IMR-90 (cell line): ENCODE data around the gene STARD8. TPM values are rescaled to one million over a fixed set of nuclear protein-coding genes. Genes with fewer than 3 reads are reported as not detected.
A peak's percentile ranks its signal among the peaks of the same experiment; 100 is the strongest.

ENCODE experiments used
- ATAC-seq: fragments of 200-7000 bp; cut with Tn5 transposase; 2 replicates; pipeline ENCODE4 v1.9.1; 2020; ENCODE audit warnings: low read depth, mild to moderate bottlenecking, moderate library complexity
- BruUV-seq: library from RNA; stranded (reverse); fragments of 400-500 nt; replicated peaks from 2 replicates; lab custom pipeline; 2021; lab: Mats Ljungman, UMichigan
- CTCF ChIA-PET: fragments of 300-600 bp; formaldehyde crosslinking; extraction: SDS; loops from one replicate; lab custom pipeline; 2021; ENCODE audit warnings: antibody characterized with exemption; lab: Yijun Ruan, JAX
- POLR2A ChIA-PET: fragments of 300-600 bp; sonication (Branson Sonifier 250); formaldehyde crosslinking; loops from one replicate; lab custom pipeline; 2022; ENCODE audit warnings: antibody characterized with exemption; ENCODE audit not compliant: unreplicated experiment; lab: Charles Lee
- DNase-seq: peaks from one replicate; pipeline ENCODE4 v3.0.0; 2013
- H2AFZ ChIP-seq: replicated peaks from 2 replicates; pipeline ENCODE3; 2013; ENCODE audit warnings: low read length, mild to moderate bottlenecking; ENCODE audit not compliant: poor library complexity
- H2AK5ac ChIP-seq: 2 replicates; pipeline ENCODE4 v1.6.1; 2013; ENCODE audit warnings: low read depth, low read length, inconsistent platforms
- H2AK9ac ChIP-seq: replicated peaks from 2 replicates; pipeline ENCODE3; 2013; ENCODE audit warnings: mild to moderate bottlenecking, low read depth, low read length, moderate library complexity; ENCODE audit not compliant: poor library complexity
- H2BK120ac ChIP-seq: 2 replicates; pipeline ENCODE4 v1.6.1; 2013; ENCODE audit warnings: low read depth, low read length, inconsistent platforms
- H2BK15ac ChIP-seq: 3 replicates; pipeline ENCODE4 v1.6.1; 2013; ENCODE audit warnings: low read depth, low read length, inconsistent platforms
- H2BK20ac ChIP-seq: 2 replicates; pipeline ENCODE4 v1.6.1; 2013; ENCODE audit warnings: low read depth, mild to moderate bottlenecking, inconsistent platforms, low read length, moderate library complexity
- H2BK5ac ChIP-seq: 2 replicates; pipeline ENCODE4 v1.6.1; 2013; ENCODE audit warnings: mild to moderate bottlenecking, low read depth, low read length, inconsistent platforms; ENCODE audit not compliant: poor library complexity, severe bottlenecking
- H3K14ac ChIP-seq: replicated peaks from 2 replicates; pipeline ENCODE4 v1.6.1; 2013; ENCODE audit warnings: low read depth, low read length, inconsistent platforms
- H3K18ac ChIP-seq: 2 replicates; pipeline ENCODE4 v1.6.1; 2013; ENCODE audit warnings: low read depth, low read length, control low read depth
- H3K23ac ChIP-seq: 2 replicates; pipeline ENCODE4 v1.6.1; 2013; ENCODE audit warnings: low read depth, low read length, inconsistent platforms
- H3K27ac ChIP-seq: 2 replicates; pipeline ENCODE4 v1.5.1; 2013; ENCODE audit warnings: mild to moderate bottlenecking, control low read depth, low read length; ENCODE audit not compliant: insufficient read depth
- H3K27me3 ChIP-seq: 2 replicates; pipeline ENCODE4 v1.6.1; 2013; ENCODE audit warnings: low read length; ENCODE audit not compliant: control insufficient read depth, insufficient read depth
- H3K36me3 ChIP-seq: 2 replicates; pipeline ENCODE4 v1.6.1; 2013; ENCODE audit warnings: low read length, mixed read lengths; ENCODE audit not compliant: control insufficient read depth, insufficient read depth
- H3K4ac ChIP-seq: 2 replicates; pipeline ENCODE4 v1.6.1; 2013; ENCODE audit warnings: low read depth, low read length, inconsistent platforms
- H3K4me1 ChIP-seq: 2 replicates; pipeline ENCODE4 v1.6.1; 2013; ENCODE audit warnings: low read length, mixed read lengths; ENCODE audit not compliant: control insufficient read depth, insufficient read depth
- H3K4me2 ChIP-seq: 2 replicates; pipeline ENCODE4 v1.6.1; 2013; ENCODE audit warnings: low read depth, mild to moderate bottlenecking, control low read depth, low read length, moderate library complexity
- H3K4me3 ChIP-seq: 2 replicates; pipeline ENCODE4 v1.5.1; 2013; ENCODE audit warnings: low read depth, mild to moderate bottlenecking, control low read depth, low read length, moderate library complexity; ENCODE audit not compliant: insufficient read depth
- H3K56ac ChIP-seq: 2 replicates; pipeline ENCODE4 v1.6.1; 2013; ENCODE audit warnings: low read length, inconsistent platforms; ENCODE audit not compliant: insufficient read depth; ENCODE audit errors: extremely low read depth
- H3K79me1 ChIP-seq, 2 experiments: 2 replicates each; pipeline ENCODE4 v1.6.1; 2013; ENCODE audit warnings: low read length in 2 of 2, inconsistent platforms in 1 of 2, low read depth in 1 of 2
- H3K9ac ChIP-seq: 2 replicates; pipeline ENCODE4 v1.6.1; 2013; ENCODE audit warnings: low read depth, low read length, control low read depth
- H3K9me1 ChIP-seq: 2 replicates; pipeline ENCODE4 v1.6.1; 2013; ENCODE audit warnings: low read length, inconsistent platforms; ENCODE audit not compliant: insufficient read depth
- H3K9me3 ChIP-seq: 2 replicates; pipeline ENCODE4 v1.6.1; 2013; ENCODE audit warnings: low read length; ENCODE audit not compliant: control insufficient read depth, insufficient read depth
- H4K20me1 ChIP-seq: 2 replicates; pipeline ENCODE4 v1.6.1; 2013; ENCODE audit warnings: low read length, inconsistent platforms; ENCODE audit not compliant: insufficient read depth
- H4K5ac ChIP-seq: 2 replicates; pipeline ENCODE4 v1.6.1; 2013; ENCODE audit warnings: mild to moderate bottlenecking, low read depth, low read length, control low read depth
- H4K8ac ChIP-seq, 2 experiments: 2 replicates each; pipeline ENCODE4 v1.6.1; 2013; ENCODE audit warnings: low read depth in 2 of 2, low read length in 2 of 2, control low read depth in 1 of 2, inconsistent platforms in 1 of 2
- H4K91ac ChIP-seq: 2 replicates; pipeline ENCODE4 v1.6.1; 2013; ENCODE audit warnings: low read depth, low read length, inconsistent platforms; ENCODE audit not compliant: insufficient read depth
- MAZ ChIP-seq: IDR thresholded peaks from 2 replicates; pipeline ENCODE4 v1.6.1; 2012; ENCODE audit warnings: low read depth, mild to moderate bottlenecking, low read length, improper control_type of control experiment, moderate library complexity, borderline replicate concordance
- MXI1 ChIP-seq: IDR thresholded peaks from 2 replicates; pipeline ENCODE4 v1.6.1; 2012; ENCODE audit warnings: low read depth, mild to moderate bottlenecking, low read length, moderate library complexity, borderline replicate concordance
- RAD21 ChIP-seq: IDR thresholded peaks from 2 replicates; pipeline ENCODE4 v1.6.1; 2012; ENCODE audit warnings: low read length, improper control_type of control experiment
- RFX5 ChIP-seq: IDR thresholded peaks from 2 replicates; pipeline ENCODE4 v1.8.0; 2012; ENCODE audit warnings: low read depth, mild to moderate bottlenecking, low read length, moderate library complexity
- SMC3 ChIP-seq: fragments of 150-350 bp; IDR thresholded peaks from 2 replicates; pipeline ENCODE4 v1.6.1; 2016; ENCODE audit warnings: low read depth, mild to moderate bottlenecking, antibody characterized with exemption, low read length, moderate library complexity
- WGBS, 2 experiments: methylation state at CpG; one replicate each; pipeline versions ENCODE4 v1.1.5 to v1.1.7; 2013; ENCODE audit warnings: missing lambda C conversion rate in 2 of 2; ENCODE audit not compliant: insufficient read length in 1 of 2; ENCODE audit errors: extremely low coverage in 2 of 2; 5-methylcytosine and 5-hydroxymethylcytosine counted together
- dilution Hi-C: fragments of 300-500 bp; cut with HindIII; formaldehyde crosslinking; loops from one replicate; pipeline ENCODE4 v1.14.3; 2018; ENCODE audit warnings: low sequenced_read_pairs; ENCODE audit not compliant: unreplicated experiment
- in situ Hi-C: fragments of 300-500 bp; cut with MboI; formaldehyde crosslinking; loops from 3 replicates; pipeline ENCODE4 v1.14.3; 2019; ENCODE audit warnings: low sequenced_read_pairs, inconsistent platforms, mixed read lengths
- intact Hi-C: fragments of 100-400 bp; cut with micrococcal nuclease; formaldehyde crosslinking; loops from 2 replicates; pipeline ENCODE4 v1.10.0; 2022
- polyA plus RNA-seq, 3 experiments: library from polyadenylated mRNA; depleted of rRNA; stranded (reverse); fragments of >200 nt; gene quantifications; 2 replicates each; pipeline ENCODE4 v1.2.3, GENCODE V29; 2012; ENCODE audit warnings: low replicate concordance in 1 of 3
- total RNA-seq: library from RNA; depleted of rRNA; stranded (reverse); fragments of >200 nt; gene quantifications from 2 replicates; pipeline ENCODE4 v1.2.3, GENCODE V29; 2012
- TF ChIP-seq, protein P1 (sequence below): fragments of 150-350 bp; IDR thresholded peaks from 2 replicates; pipeline ENCODE4 v1.6.1; 2016; ENCODE audit warnings: low read depth, mild to moderate bottlenecking, low read length, moderate library complexity, borderline replicate concordance
- TF ChIP-seq, protein P2 (sequence below): conservative IDR thresholded peaks from 2 replicates; pipeline ENCODE4 v1.5.1; 2012; ENCODE audit warnings: mild to moderate bottlenecking, low read depth, low read length, improper control_type of control experiment

The STARD8 gene
- total and polyA plus RNA-seq, 2 of the 4 experiments (the other 2 are of a cell fraction), result 1.6 to 2.3 TPM

DNA sequence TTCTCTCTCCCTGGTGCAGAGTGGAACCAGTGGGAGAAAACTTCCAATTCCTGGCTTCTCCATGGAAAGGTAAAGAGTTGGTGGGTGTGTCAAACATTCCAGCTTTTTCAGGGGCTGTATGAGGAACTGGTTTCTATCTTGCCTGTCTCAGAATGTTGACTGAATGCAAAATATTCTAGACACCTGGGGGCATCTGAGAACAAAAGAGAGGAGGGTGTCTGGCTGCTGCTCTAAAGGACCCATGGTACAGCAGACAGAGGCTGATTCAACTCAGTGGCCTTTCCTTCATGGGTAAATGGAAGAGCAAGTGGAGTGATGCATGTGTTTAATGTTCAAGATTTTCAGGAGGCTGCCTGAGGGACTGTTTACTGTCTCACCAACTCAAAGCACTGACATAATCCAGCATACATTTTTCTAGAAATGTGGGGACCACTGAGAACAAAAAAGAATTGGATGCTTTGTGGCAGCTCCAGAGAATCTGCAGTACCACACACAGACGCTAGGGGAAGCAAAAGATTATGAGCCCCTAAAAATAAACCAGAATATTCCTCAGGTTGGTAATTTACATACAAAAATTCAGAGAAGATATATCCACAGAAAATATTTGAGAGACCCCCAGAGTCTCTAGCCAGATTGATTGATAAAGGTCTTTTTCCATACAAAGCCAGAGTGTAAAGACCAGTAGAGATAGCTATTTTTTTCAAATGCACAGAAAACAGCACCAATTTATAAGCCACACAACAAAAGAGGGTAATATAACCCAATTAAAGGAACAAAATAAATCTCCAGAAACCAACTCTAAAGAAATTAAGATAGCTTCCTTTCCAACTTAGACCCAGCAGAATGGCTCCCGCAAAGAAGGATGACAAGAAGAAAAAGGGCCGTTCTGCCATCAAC is 48.0 kb upstream of the STARD8 start:
- ATAC-seq, result peak; percentile 59
- H4K5ac ChIP-seq, result no peak overlapping the region
- no peaks in the 10 kb centered on the region for H3K4me1 ChIP-seq
- no peaks in the 10 kb centered on the region for H4K20me1 ChIP-seq
- peak; percentile 4 for DNase-seq
- H4K91ac ChIP-seq, result no peak overlapping the region
- no peak overlapping the region for H2AK5ac ChIP-seq
- dilution Hi-C loops (no loop called here), intact Hi-C loops (loop anchor here (5.0 kb wide), 1 partner anchor 208 kb away; no protein-coding TSS in a partner anchor), in situ Hi-C loops (no loop called here)
- H2AFZ ChIP-seq, result no peak overlapping the region
- no peak overlapping the region for H3K14ac ChIP-seq
- no peak overlapping the region for H3K23ac ChIP-seq
- 100% methylated on average over 1 of the region's 3 CpGs; no CpG with 5 or more reads in 1 of the 2 experiments for WGBS, 2 experiments
- ChIA-PET CTCF (no interaction called here), POLR2A (no interaction called here)
- H3K36me3 ChIP-seq, result no peaks in the 10 kb centered on the region
- H2BK20ac ChIP-seq, result no peak overlapping the region
- H3K56ac ChIP-seq, result no peak overlapping the region
- TF ChIP-seq SMC3 (peak; percentile 44; the same call in 1 of the 2 replicates), RFX5 (no peak), RAD21 (peak; percentile 60), MXI1 (no peak), MAZ (no peak)
- TF ChIP-seq, protein P1, sequence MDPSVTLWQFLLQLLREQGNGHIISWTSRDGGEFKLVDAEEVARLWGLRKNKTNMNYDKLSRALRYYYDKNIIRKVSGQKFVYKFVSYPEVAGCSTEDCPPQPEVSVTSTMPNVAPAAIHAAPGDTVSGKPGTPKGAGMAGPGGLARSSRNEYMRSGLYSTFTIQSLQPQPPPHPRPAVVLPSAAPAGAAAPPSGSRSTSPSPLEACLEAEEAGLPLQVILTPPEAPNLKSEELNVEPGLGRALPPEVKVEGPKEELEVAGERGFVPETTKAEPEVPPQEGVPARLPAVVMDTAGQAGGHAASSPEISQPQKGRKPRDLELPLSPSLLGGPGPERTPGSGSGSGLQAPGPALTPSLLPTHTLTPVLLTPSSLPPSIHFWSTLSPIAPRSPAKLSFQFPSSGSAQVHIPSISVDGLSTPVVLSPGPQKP, result no peak
- TF ChIP-seq, protein P2, sequence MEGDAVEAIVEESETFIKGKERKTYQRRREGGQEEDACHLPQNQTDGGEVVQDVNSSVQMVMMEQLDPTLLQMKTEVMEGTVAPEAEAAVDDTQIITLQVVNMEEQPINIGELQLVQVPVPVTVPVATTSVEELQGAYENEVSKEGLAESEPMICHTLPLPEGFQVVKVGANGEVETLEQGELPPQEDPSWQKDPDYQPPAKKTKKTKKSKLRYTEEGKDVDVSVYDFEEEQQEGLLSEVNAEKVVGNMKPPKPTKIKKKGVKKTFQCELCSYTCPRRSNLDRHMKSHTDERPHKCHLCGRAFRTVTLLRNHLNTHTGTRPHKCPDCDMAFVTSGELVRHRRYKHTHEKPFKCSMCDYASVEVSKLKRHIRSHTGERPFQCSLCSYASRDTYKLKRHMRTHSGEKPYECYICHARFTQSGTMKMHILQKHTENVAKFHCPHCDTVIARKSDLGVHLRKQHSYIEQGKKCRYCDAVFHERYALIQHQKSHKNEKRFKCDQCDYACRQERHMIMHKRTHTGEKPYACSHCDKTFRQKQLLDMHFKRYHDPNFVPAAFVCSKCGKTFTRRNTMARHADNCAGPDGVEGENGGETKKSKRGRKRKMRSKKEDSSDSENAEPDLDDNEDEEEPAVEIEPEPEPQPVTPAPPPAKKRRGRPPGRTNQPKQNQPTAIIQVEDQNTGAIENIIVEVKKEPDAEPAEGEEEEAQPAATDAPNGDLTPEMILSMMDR, result peak; percentile 66
- no peak overlapping the region for H2BK15ac ChIP-seq
- peaks cover 2% of the 10 kb centered on the region; the same call in 1 of the 2 replicates for H3K27me3 ChIP-seq
- no peak overlapping the region for H2BK120ac ChIP-seq
- no peak overlapping the region for H3K18ac ChIP-seq
- no peak overlapping the region for H3K4ac ChIP-seq
- H3K27ac ChIP-seq, result no peak overlapping the region
- no peak overlapping the region for H2BK5ac ChIP-seq
- H3K9me1 ChIP-seq, result no peaks in the 10 kb centered on the region
- peaks cover 2% of the 10 kb centered on the region for H3K9me3 ChIP-seq
- no peak overlapping the region for H4K8ac ChIP-seq
- H2AK9ac ChIP-seq, result no peak overlapping the region
- H3K4me2 ChIP-seq, result no peak overlapping the region
- no peak overlapping the region for H3K4me3 ChIP-seq
- no peaks in the 10 kb centered on the region for H3K79me1 ChIP-seq
- BruUV-seq, result no TSS peak
- no peak overlapping the region for H3K9ac ChIP-seq
